ENCODE measurements around the gene MT2A. TPM values are rescaled to one million over a fixed set of nuclear protein-coding genes. Genes with fewer than 3 reads are reported as not detected.

MT2A gene
- total and polyA plus RNA-seq, 2 of the 13 experiments (the other 11 are each of a cell fraction or from before 2014, with no cell fraction given): 135 to 371 TPM

DNA sequence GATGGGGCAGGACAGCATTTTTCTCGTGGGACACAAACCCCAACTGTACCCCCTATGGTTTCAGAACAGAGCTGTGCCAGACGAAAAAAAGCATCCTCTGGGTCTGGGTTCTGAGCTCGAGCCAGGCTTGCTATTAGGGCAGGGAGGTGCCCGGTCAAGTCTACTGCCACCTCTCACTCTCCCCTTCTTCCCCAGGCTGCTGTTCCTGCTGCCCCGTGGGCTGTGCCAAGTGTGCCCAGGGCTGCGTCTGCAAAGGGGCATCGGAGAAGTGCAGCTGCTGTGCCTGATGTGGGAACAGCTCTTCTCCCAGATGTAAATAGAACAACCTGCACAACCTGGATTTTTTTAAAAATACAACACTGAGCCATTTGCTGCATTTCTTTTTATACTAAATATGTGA, 18.3 kb downstream of the MT2A start:
- intact Hi-C loops (cut with micrococcal nuclease; ENCODE audit: unreplicated experiment) (loop anchor here (2.0 kb wide), 1 partner anchor 18 kb away; the partner anchor contains the start of gene MT2A), in situ Hi-C loops (cut with HindIII; ENCODE audit: extremely low pct_ligation_motif_present, low pct_unique_long_range_greater_than_20kb) (no loop called here)
- POLR2A ChIA-PET: interaction anchor here (1.6 to 4.8 kb wide), 5 partner anchors 12 to 31 kb away, joined by 4 to 83 read pairs (median 10); partner anchors contain the start of genes MT1F and MT2A
- Histone ChIP-seq H3K4me2 (ENCODE audit: low read depth, low read length) (peak overlapping the region; percentile 97; the same call in 1 of the 2 replicates), H3K9me3 (ENCODE audit: low read length) (no peaks in the 10 kb centered on the region), H3K4me3 (replicated peaks in 1 of 3; ENCODE audit: insufficient read depth in 1 of 3, low read depth in 2 of 3, low read length in 3 of 3) (peak overlapping the region; percentile 19 to 88 (median 72); a peak in 3 of 6 replicates), H2AFZ (ENCODE audit: low read length) (no peak overlapping the region), H3K79me2 (ENCODE audit: insufficient read depth, low read length) (no peaks in the 10 kb centered on the region), H4K20me1 (ENCODE audit: insufficient read depth, low read length) (no peaks in the 10 kb centered on the region), H3K27ac (ENCODE audit: extremely low read length, insufficient read depth, low read length) (no peak overlapping the region), H3K36me3 (replicated peaks in 1 of 2; ENCODE audit: control insufficient read depth in 1 of 2, insufficient read depth in 2 of 2, low read length in 2 of 2) (no peaks in the 10 kb centered on the region), H3K4me1 (ENCODE audit: insufficient read depth, low read length) (peaks cover 57% of the 10 kb centered on the region), H3K9ac (ENCODE audit: insufficient read depth, low read depth, low read length) (no peak overlapping the region), H3K27me3 (ENCODE audit: control insufficient read depth in 1 of 2, insufficient read depth in 2 of 2, low read length in 2 of 2) (peaks cover 0 to 43% of the 10 kb centered on the region in 2 experiments; a peak in 4 of 5 replicates)
- DNase-seq (ENCODE audit: low spot score): no peak
- no TSS peak for BruUV-seq (replicated peaks)
- TF ChIP-seq ZNF773 (CRISPR knock-in tag; IDR thresholded peaks at IDR 0.05; ENCODE audit: borderline replicate concordance) (no peak), MAFG (CRISPR knock-in tag; IDR thresholded peaks at IDR 0.05) (no peak), HNRNPL (IDR thresholded peaks at IDR 0.05; ENCODE audit: low read depth, low read length) (0 out of 2 replicates have a peak, but pooled peaks have one; percentile 49), CENPT (CRISPR knock-in tag; IDR thresholded peaks at IDR 0.05; ENCODE audit: low read depth) (0 out of 2 replicates have a peak, but pooled peaks have one; percentile 33)
- TF ChIP-seq, protein P1, sequence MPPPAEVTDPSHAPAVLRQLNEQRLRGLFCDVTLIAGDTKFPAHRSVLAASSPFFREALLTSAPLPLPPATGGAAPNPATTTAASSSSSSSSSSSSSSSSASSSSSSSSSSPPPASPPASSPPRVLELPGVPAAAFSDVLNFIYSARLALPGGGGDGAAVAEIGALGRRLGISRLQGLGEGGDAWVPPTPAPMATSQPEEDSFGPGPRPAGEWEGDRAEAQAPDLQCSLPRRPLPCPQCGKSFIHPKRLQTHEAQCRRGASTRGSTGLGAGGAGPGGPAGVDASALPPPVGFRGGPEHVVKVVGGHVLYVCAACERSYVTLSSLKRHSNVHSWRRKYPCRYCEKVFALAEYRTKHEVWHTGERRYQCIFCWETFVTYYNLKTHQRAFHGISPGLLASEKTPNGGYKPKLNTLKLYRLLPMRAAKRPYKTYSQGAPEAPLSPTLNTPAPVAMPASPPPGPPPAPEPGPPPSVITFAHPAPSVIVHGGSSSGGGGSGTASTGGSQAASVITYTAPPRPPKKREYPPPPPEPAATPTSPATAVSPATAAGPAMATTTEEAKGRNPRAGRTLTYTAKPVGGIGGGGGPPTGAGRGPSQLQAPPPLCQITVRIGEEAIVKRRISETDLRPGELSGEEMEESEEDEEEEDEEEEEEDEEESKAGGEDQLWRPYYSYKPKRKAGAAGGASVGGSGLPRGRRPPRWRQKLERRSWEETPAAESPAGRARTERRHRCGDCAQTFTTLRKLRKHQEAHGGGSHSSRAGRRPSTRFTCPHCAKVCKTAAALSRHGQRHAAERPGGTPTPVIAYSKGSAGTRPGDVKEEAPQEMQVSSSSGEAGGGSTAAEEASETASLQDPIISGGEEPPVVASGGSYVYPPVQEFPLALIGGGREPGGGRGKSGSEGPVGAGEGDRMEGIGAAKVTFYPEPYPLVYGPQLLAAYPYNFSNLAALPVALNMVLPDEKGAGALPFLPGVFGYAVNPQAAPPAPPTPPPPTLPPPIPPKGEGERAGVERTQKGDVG (CRISPR knock-in tag; IDR thresholded peaks at IDR 0.05; ENCODE audit: borderline replicate concordance): 0 out of 2 replicates have a peak, but pooled peaks have one; percentile 8
- 60% methylated on average over 7 of the region's 7 CpGs for WGBS (ENCODE audit: low lambda C conversion rate)
- no peak for FAIRE-seq
- no peak for ATAC-seq
- CTCF ChIA-PET (ENCODE audit: low intra/inter-chr PET ratio, low total read pairs): no interaction called here
